ENCODE data around the gene ANKRD45. TPM values are rescaled to one million over a fixed set of nuclear protein-coding genes. Genes with fewer than 3 reads are reported as not detected.
A peak's percentile ranks its signal among the peaks of the same experiment; 100 is the strongest.
"Not testable (repeated sequence)": the region's sequence is repeated elsewhere in the genome, so short reads cannot be mapped to it uniquely, and the experiment has no call there.

ANKRD45 gene
- total RNA-seq, 1 experiment from 2014 or later = 2.2 TPM

GRCh38 chr1:173708787-173709186 is 39.1 kb upstream of the ANKRD45 start (continued):
- TF ChIP-seq FOXK1 (CRISPR knock-in tag; IDR thresholded peaks at IDR 0.05) (no peak), ZNF138 (CRISPR knock-in tag; conservative IDR thresholded peaks at IDR 0.05) (no peak), TP53 (CRISPR knock-in tag; IDR thresholded peaks at IDR 0.05) (no peak), FOXP1 (CRISPR knock-in tag; IDR thresholded peaks at IDR 0.05; ENCODE audit: borderline replicate concordance) (no peak), ATF1 (CRISPR knock-in tag; IDR thresholded peaks at IDR 0.05) (no peak), MYBL2 (CRISPR knock-in tag; IDR thresholded peaks at IDR 0.05) (no peak)
- TF ChIP-seq, protein P1, sequence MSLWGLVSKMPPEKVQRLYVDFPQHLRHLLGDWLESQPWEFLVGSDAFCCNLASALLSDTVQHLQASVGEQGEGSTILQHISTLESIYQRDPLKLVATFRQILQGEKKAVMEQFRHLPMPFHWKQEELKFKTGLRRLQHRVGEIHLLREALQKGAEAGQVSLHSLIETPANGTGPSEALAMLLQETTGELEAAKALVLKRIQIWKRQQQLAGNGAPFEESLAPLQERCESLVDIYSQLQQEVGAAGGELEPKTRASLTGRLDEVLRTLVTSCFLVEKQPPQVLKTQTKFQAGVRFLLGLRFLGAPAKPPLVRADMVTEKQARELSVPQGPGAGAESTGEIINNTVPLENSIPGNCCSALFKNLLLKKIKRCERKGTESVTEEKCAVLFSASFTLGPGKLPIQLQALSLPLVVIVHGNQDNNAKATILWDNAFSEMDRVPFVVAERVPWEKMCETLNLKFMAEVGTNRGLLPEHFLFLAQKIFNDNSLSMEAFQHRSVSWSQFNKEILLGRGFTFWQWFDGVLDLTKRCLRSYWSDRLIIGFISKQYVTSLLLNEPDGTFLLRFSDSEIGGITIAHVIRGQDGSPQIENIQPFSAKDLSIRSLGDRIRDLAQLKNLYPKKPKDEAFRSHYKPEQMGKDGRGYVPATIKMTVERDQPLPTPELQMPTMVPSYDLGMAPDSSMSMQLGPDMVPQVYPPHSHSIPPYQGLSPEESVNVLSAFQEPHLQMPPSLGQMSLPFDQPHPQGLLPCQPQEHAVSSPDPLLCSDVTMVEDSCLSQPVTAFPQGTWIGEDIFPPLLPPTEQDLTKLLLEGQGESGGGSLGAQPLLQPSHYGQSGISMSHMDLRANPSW (CRISPR knock-in tag; conservative IDR thresholded peaks at IDR 0.05; ENCODE audit: low read depth) = no peak

- Mint-ChIP-seq H3K27me3 (ENCODE audit: low read depth) (peaks cover 17% of the 10 kb centered on the region), H3K4me1 (no peaks in the 10 kb centered on the region), H3K4me3 (no peak overlapping the region), H3K36me3 (no peaks in the 10 kb centered on the region), H3K9me3 (peaks cover 10% of the 10 kb centered on the region; the same call in 1 of the 2 replicates), H3K27ac (no peak overlapping the region)
- ATAC-seq (no peak), DNase-seq (ENCODE audit: low spot score) (no peak)
- POLR2A ChIA-PET = no interaction called here
- CTCF ChIA-PET = no interaction called here
- TF ChIP-seq, protein P2, sequence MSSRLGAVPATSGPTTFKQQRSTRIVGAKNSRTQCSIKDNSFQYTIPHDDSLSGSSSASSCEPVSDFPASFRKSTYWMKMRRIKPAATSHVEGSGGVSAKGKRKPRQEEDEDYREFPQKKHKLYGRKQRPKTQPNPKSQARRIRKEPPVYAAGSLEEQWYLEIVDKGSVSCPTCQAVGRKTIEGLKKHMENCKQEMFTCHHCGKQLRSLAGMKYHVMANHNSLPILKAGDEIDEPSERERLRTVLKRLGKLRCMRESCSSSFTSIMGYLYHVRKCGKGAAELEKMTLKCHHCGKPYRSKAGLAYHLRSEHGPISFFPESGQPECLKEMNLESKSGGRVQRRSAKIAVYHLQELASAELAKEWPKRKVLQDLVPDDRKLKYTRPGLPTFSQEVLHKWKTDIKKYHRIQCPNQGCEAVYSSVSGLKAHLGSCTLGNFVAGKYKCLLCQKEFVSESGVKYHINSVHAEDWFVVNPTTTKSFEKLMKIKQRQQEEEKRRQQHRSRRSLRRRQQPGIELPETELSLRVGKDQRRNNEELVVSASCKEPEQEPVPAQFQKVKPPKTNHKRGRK (CRISPR knock-in tag; IDR thresholded peaks at IDR 0.05; ENCODE audit: borderline replicate concordance) = no peak
- TF ChIP-seq HMGA2 (CRISPR knock-in tag; IDR thresholded peaks at IDR 0.05) = peak; percentile 96
These were observed 35.5 kb upstream of the ANKRD45 start for GRCh38 chr1:173705117-173705516.

GRCh38 chr1:173702736-173703135 is 33.1 kb upstream of the ANKRD45 start:
- peaks cover 18% of the 10 kb centered on the region for H3K27me3 Mint-ChIP-seq (ENCODE audit: low read depth)
- ChIA-PET POLR2A (no interaction called here), CTCF (no interaction called here)
- H3K9me3 Mint-ChIP-seq = peaks cover 10% of the 10 kb centered on the region; the same call in 1 of the 2 replicates
- TF ChIP-seq, protein P3, sequence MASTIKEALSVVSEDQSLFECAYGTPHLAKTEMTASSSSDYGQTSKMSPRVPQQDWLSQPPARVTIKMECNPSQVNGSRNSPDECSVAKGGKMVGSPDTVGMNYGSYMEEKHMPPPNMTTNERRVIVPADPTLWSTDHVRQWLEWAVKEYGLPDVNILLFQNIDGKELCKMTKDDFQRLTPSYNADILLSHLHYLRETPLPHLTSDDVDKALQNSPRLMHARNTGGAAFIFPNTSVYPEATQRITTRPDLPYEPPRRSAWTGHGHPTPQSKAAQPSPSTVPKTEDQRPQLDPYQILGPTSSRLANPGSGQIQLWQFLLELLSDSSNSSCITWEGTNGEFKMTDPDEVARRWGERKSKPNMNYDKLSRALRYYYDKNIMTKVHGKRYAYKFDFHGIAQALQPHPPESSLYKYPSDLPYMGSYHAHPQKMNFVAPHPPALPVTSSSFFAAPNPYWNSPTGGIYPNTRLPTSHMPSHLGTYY (CRISPR knock-in tag; IDR thresholded peaks at IDR 0.05) = no peak
- TF ChIP-seq ZNF138 (CRISPR knock-in tag; conservative IDR thresholded peaks at IDR 0.05) = no peak
- TF ChIP-seq, protein P4, sequence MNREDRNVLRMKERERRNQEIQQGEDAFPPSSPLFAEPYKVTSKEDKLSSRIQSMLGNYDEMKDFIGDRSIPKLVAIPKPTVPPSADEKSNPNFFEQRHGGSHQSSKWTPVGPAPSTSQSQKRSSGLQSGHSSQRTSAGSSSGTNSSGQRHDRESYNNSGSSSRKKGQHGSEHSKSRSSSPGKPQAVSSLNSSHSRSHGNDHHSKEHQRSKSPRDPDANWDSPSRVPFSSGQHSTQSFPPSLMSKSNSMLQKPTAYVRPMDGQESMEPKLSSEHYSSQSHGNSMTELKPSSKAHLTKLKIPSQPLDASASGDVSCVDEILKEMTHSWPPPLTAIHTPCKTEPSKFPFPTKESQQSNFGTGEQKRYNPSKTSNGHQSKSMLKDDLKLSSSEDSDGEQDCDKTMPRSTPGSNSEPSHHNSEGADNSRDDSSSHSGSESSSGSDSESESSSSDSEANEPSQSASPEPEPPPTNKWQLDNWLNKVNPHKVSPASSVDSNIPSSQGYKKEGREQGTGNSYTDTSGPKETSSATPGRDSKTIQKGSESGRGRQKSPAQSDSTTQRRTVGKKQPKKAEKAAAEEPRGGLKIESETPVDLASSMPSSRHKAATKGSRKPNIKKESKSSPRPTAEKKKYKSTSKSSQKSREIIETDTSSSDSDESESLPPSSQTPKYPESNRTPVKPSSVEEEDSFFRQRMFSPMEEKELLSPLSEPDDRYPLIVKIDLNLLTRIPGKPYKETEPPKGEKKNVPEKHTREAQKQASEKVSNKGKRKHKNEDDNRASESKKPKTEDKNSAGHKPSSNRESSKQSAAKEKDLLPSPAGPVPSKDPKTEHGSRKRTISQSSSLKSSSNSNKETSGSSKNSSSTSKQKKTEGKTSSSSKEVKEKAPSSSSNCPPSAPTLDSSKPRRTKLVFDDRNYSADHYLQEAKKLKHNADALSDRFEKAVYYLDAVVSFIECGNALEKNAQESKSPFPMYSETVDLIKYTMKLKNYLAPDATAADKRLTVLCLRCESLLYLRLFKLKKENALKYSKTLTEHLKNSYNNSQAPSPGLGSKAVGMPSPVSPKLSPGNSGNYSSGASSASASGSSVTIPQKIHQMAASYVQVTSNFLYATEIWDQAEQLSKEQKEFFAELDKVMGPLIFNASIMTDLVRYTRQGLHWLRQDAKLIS (CRISPR knock-in tag; IDR thresholded peaks at IDR 0.05; ENCODE audit: borderline replicate concordance) = no peak
- TF ChIP-seq TP53 (CRISPR knock-in tag; IDR thresholded peaks at IDR 0.05) = no peak
- no peak for TF ChIP-seq NR3C1 (CRISPR knock-in tag; conservative IDR thresholded peaks at IDR 0.05; ENCODE audit: low read depth)
- ATAC-seq (no peak), DNase-seq (ENCODE audit: low spot score) (no peak)
- H3K27ac Mint-ChIP-seq = no peak overlapping the region
- H3K4me1 Mint-ChIP-seq = no peaks in the 10 kb centered on the region
- no peaks in the 10 kb centered on the region for H3K36me3 Mint-ChIP-seq
- H3K4me3 Mint-ChIP-seq = no peak overlapping the region

DNA sequence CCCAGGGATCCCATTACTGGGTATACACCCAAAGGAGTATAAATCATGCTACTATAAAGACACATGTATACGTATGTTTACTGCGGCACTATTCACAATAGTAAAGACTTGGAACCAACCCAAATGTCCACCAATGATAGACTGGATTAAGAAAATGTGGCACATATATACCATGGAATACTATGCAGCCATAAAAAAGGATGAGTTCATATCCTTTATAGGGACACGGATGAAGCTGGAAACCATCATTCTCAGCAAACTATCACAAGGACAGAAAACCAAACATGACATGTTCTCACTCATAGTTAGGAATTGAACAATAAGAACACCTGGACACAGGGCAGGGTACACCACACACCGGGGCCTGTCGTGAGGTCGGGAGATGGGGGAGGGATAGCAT is 31.6 kb upstream of the ANKRD45 start:
- Mint-ChIP-seq H3K9me3 (peaks cover 16% of the 10 kb centered on the region), H3K27me3 (ENCODE audit: low read depth) (peaks cover 24% of the 10 kb centered on the region)
- H3K4me3 Mint-ChIP-seq; DNase-seq (ENCODE audit: low spot score); CTCF ChIA-PET; POLR2A ChIA-PET; H3K4me1 Mint-ChIP-seq; H3K27ac Mint-ChIP-seq; H3K36me3 Mint-ChIP-seq; ATAC-seq: not testable (repeated sequence)

All from WTC11 (cell line).